GM21576 (cell line): Measurements from ENCODE around the gene LAMA3.
"Not testable (repeated sequence)": the region's sequence is repeated elsewhere in the genome, so short reads cannot be mapped to it uniquely, and the experiment has no call there.

Experiments
- ATAC-seq: cut with Tn5 transposase; IDR thresholded peaks from one replicate; pipeline ENCODE4 v1.9.1; 2021; ENCODE audit warnings: mild to moderate bottlenecking, moderate library complexity; ENCODE audit not compliant: unreplicated experiment

The LAMA3 gene

GRCh38 chr18:23704806-23705205 is 15.6 kb downstream of the LAMA3 start:
- ATAC-seq, result no peak

- no peak for ATAC-seq
Observed at GRCh38 chr18:23706971-23707640, 17.9 kb downstream of the LAMA3 start.

GRCh38 chr18:23710068-23710527 is 20.8 kb downstream of the LAMA3 start:
- ATAC-seq, result no peak

GRCh38 chr18:23710946-23711345 is 21.7 kb downstream of the LAMA3 start:
- ATAC-seq, result no peak

GRCh38 chr18:23711426-23711825 is 22.2 kb downstream of the LAMA3 start:
- ATAC-seq, result no peak

- no peak for ATAC-seq
Observed at GRCh38 chr18:23712445-23712844, 23.2 kb downstream of the LAMA3 start.

- no peak for ATAC-seq
Observed at GRCh38 chr18:23714576-23714975, 25.3 kb downstream of the LAMA3 start.

- ATAC-seq, result not testable (repeated sequence)
Observed at GRCh38 chr18:23716079-23716478, 26.8 kb downstream of the LAMA3 start.

GRCh38 chr18:23716516-23716915 is 27.3 kb downstream of the LAMA3 start:
- no peak for ATAC-seq

- ATAC-seq, result no peak
Observed at GRCh38 chr18:23716966-23717365, 27.7 kb downstream of the LAMA3 start.

GRCh38 chr18:23718243-23718720 is 29.0 kb downstream of the LAMA3 start:
- no peak for ATAC-seq

- no peak for ATAC-seq
Observed at GRCh38 chr18:23718731-23719130, 29.5 kb downstream of the LAMA3 start.

GRCh38 chr18:23719634-23720201 is 30.5 kb downstream of the LAMA3 start:
- no peak for ATAC-seq

- ATAC-seq, result no peak
Observed at GRCh38 chr18:23721696-23722480, 32.6 kb downstream of the LAMA3 start.

- no peak for ATAC-seq
Observed at GRCh38 chr18:23722646-23723045, 33.4 kb downstream of the LAMA3 start.

GRCh38 chr18:23723121-23723520 is 33.9 kb downstream of the LAMA3 start:
- no peak for ATAC-seq

- ATAC-seq, result no peak
Observed at GRCh38 chr18:23724681-23725080, 35.4 kb downstream of the LAMA3 start.

GRCh38 chr18:23725351-23725750 is 36.1 kb downstream of the LAMA3 start:
- ATAC-seq, result no peak

GRCh38 chr18:23725827-23726661 is 36.8 kb downstream of the LAMA3 start:
- no peak for ATAC-seq

- no peak for ATAC-seq
Observed at GRCh38 chr18:23727707-23728493, 38.6 kb downstream of the LAMA3 start.
